IMR-90 (cell line): ENCODE measurements around the gene COL18A1. TPM values are rescaled to one million over a fixed set of nuclear protein-coding genes. Genes with fewer than 3 reads are reported as not detected.

ENCODE experiments used
- ATAC-seq: fragments of 200-7000 bp; cut with Tn5 transposase; 2 replicates; pipeline ENCODE4 v1.9.1; 2020; ENCODE audit warnings: low read depth, mild to moderate bottlenecking, moderate library complexity
- BruUV-seq: library from RNA; stranded (reverse); fragments of 400-500 nt; replicated peaks from 2 replicates; lab custom pipeline; 2021; lab: Mats Ljungman, UMichigan
- CTCF ChIA-PET: fragments of 300-600 bp; formaldehyde crosslinking; extraction: SDS; loops from one replicate; lab custom pipeline; 2021; ENCODE audit warnings: antibody characterized with exemption; lab: Yijun Ruan, JAX
- POLR2A ChIA-PET: fragments of 300-600 bp; sonication (Branson Sonifier 250); formaldehyde crosslinking; loops from one replicate; lab custom pipeline; 2022; ENCODE audit warnings: antibody characterized with exemption; ENCODE audit not compliant: unreplicated experiment; lab: Charles Lee
- DNase-seq: peaks from one replicate; pipeline ENCODE4 v3.0.0; 2013
- H2AFZ ChIP-seq: replicated peaks from 2 replicates; pipeline ENCODE3; 2013; ENCODE audit warnings: low read length, mild to moderate bottlenecking; ENCODE audit not compliant: poor library complexity
- H2AK5ac ChIP-seq: 2 replicates; pipeline ENCODE4 v1.6.1; 2013; ENCODE audit warnings: low read depth, low read length, inconsistent platforms
- H2AK9ac ChIP-seq: replicated peaks from 2 replicates; pipeline ENCODE3; 2013; ENCODE audit warnings: mild to moderate bottlenecking, low read depth, low read length, moderate library complexity; ENCODE audit not compliant: poor library complexity
- H2BK120ac ChIP-seq: 2 replicates; pipeline ENCODE4 v1.6.1; 2013; ENCODE audit warnings: low read depth, low read length, inconsistent platforms
- H2BK15ac ChIP-seq: 3 replicates; pipeline ENCODE4 v1.6.1; 2013; ENCODE audit warnings: low read depth, low read length, inconsistent platforms
- H2BK20ac ChIP-seq: 2 replicates; pipeline ENCODE4 v1.6.1; 2013; ENCODE audit warnings: low read depth, mild to moderate bottlenecking, inconsistent platforms, low read length, moderate library complexity
- H2BK5ac ChIP-seq: 2 replicates; pipeline ENCODE4 v1.6.1; 2013; ENCODE audit warnings: mild to moderate bottlenecking, low read depth, low read length, inconsistent platforms; ENCODE audit not compliant: poor library complexity, severe bottlenecking
- H3K14ac ChIP-seq: replicated peaks from 2 replicates; pipeline ENCODE4 v1.6.1; 2013; ENCODE audit warnings: low read depth, low read length, inconsistent platforms
- H3K18ac ChIP-seq: 2 replicates; pipeline ENCODE4 v1.6.1; 2013; ENCODE audit warnings: low read depth, low read length, control low read depth
- H3K23ac ChIP-seq: 2 replicates; pipeline ENCODE4 v1.6.1; 2013; ENCODE audit warnings: low read depth, low read length, inconsistent platforms
- H3K27ac ChIP-seq: 2 replicates; pipeline ENCODE4 v1.5.1; 2013; ENCODE audit warnings: mild to moderate bottlenecking, control low read depth, low read length; ENCODE audit not compliant: insufficient read depth
- H3K27me3 ChIP-seq: 2 replicates; pipeline ENCODE4 v1.6.1; 2013; ENCODE audit warnings: low read length; ENCODE audit not compliant: control insufficient read depth, insufficient read depth
- H3K36me3 ChIP-seq: 2 replicates; pipeline ENCODE4 v1.6.1; 2013; ENCODE audit warnings: low read length, mixed read lengths; ENCODE audit not compliant: control insufficient read depth, insufficient read depth
- H3K4ac ChIP-seq: 2 replicates; pipeline ENCODE4 v1.6.1; 2013; ENCODE audit warnings: low read depth, low read length, inconsistent platforms
- H3K4me1 ChIP-seq: 2 replicates; pipeline ENCODE4 v1.6.1; 2013; ENCODE audit warnings: low read length, mixed read lengths; ENCODE audit not compliant: control insufficient read depth, insufficient read depth
- H3K4me2 ChIP-seq: 2 replicates; pipeline ENCODE4 v1.6.1; 2013; ENCODE audit warnings: low read depth, mild to moderate bottlenecking, control low read depth, low read length, moderate library complexity
- H3K4me3 ChIP-seq: 2 replicates; pipeline ENCODE4 v1.5.1; 2013; ENCODE audit warnings: low read depth, mild to moderate bottlenecking, control low read depth, low read length, moderate library complexity; ENCODE audit not compliant: insufficient read depth
- H3K56ac ChIP-seq: 2 replicates; pipeline ENCODE4 v1.6.1; 2013; ENCODE audit warnings: low read length, inconsistent platforms; ENCODE audit not compliant: insufficient read depth; ENCODE audit errors: extremely low read depth
- H3K79me1 ChIP-seq, 2 experiments: 2 replicates each; pipeline ENCODE4 v1.6.1; 2013; ENCODE audit warnings: low read length in 2 of 2, inconsistent platforms in 1 of 2, low read depth in 1 of 2
- H3K9ac ChIP-seq: 2 replicates; pipeline ENCODE4 v1.6.1; 2013; ENCODE audit warnings: low read depth, low read length, control low read depth
- H3K9me1 ChIP-seq: 2 replicates; pipeline ENCODE4 v1.6.1; 2013; ENCODE audit warnings: low read length, inconsistent platforms; ENCODE audit not compliant: insufficient read depth
- H3K9me3 ChIP-seq: 2 replicates; pipeline ENCODE4 v1.6.1; 2013; ENCODE audit warnings: low read length; ENCODE audit not compliant: control insufficient read depth, insufficient read depth
- H4K20me1 ChIP-seq: 2 replicates; pipeline ENCODE4 v1.6.1; 2013; ENCODE audit warnings: low read length, inconsistent platforms; ENCODE audit not compliant: insufficient read depth
- H4K5ac ChIP-seq: 2 replicates; pipeline ENCODE4 v1.6.1; 2013; ENCODE audit warnings: mild to moderate bottlenecking, low read depth, low read length, control low read depth
- H4K8ac ChIP-seq, 2 experiments: 2 replicates each; pipeline ENCODE4 v1.6.1; 2013; ENCODE audit warnings: low read depth in 2 of 2, low read length in 2 of 2, control low read depth in 1 of 2, inconsistent platforms in 1 of 2
- H4K91ac ChIP-seq: 2 replicates; pipeline ENCODE4 v1.6.1; 2013; ENCODE audit warnings: low read depth, low read length, inconsistent platforms; ENCODE audit not compliant: insufficient read depth
- BHLHE40 ChIP-seq: fragments of 150-350 bp; IDR thresholded peaks from 2 replicates; pipeline ENCODE4 v1.6.1; 2016; ENCODE audit warnings: mild to moderate bottlenecking, low read depth, low read length
- CEBPB ChIP-seq: IDR thresholded peaks from 2 replicates; pipeline ENCODE4 v1.6.1; 2012; ENCODE audit warnings: low read depth, low read length, improper control_type of control experiment
- CHD1 ChIP-seq: IDR thresholded peaks from 2 replicates; pipeline ENCODE4 v1.6.1; 2012; ENCODE audit warnings: low read depth, low read length, improper control_type of control experiment
- CTCF ChIP-seq: conservative IDR thresholded peaks from 2 replicates; pipeline ENCODE4 v1.5.1; 2012; ENCODE audit warnings: mild to moderate bottlenecking, low read depth, low read length, improper control_type of control experiment
- FOS ChIP-seq: fragments of 150-350 bp; IDR thresholded peaks from 2 replicates; pipeline ENCODE4 v1.6.1; 2016; ENCODE audit warnings: low read depth, low read length
- MAFK ChIP-seq: IDR thresholded peaks from 2 replicates; pipeline ENCODE4 v1.6.1; 2012; ENCODE audit warnings: low read depth, low read length, improper control_type of control experiment
- MAZ ChIP-seq: IDR thresholded peaks from 2 replicates; pipeline ENCODE4 v1.6.1; 2012; ENCODE audit warnings: low read depth, mild to moderate bottlenecking, low read length, improper control_type of control experiment, moderate library complexity, borderline replicate concordance
- MXI1 ChIP-seq: IDR thresholded peaks from 2 replicates; pipeline ENCODE4 v1.6.1; 2012; ENCODE audit warnings: low read depth, mild to moderate bottlenecking, low read length, moderate library complexity, borderline replicate concordance
- NFE2L2 ChIP-seq: fragments of 150-350 bp; IDR thresholded peaks from 2 replicates; pipeline ENCODE4 v1.6.1; 2016; ENCODE audit warnings: low read depth, mild to moderate bottlenecking, low read length
- POLR2A ChIP-seq: IDR thresholded peaks from 2 replicates; pipeline ENCODE4 v1.6.1; 2012; ENCODE audit warnings: mild to moderate bottlenecking, low read depth, low read length
- RAD21 ChIP-seq: IDR thresholded peaks from 2 replicates; pipeline ENCODE4 v1.6.1; 2012; ENCODE audit warnings: low read length, improper control_type of control experiment
- RCOR1 ChIP-seq: IDR thresholded peaks from 2 replicates; pipeline ENCODE4 v1.6.1; 2012; ENCODE audit warnings: mild to moderate bottlenecking, low read length, improper control_type of control experiment; ENCODE audit not compliant: insufficient replicate concordance
- RFX5 ChIP-seq: IDR thresholded peaks from 2 replicates; pipeline ENCODE4 v1.8.0; 2012; ENCODE audit warnings: low read depth, mild to moderate bottlenecking, low read length, moderate library complexity
- SMC3 ChIP-seq: fragments of 150-350 bp; IDR thresholded peaks from 2 replicates; pipeline ENCODE4 v1.6.1; 2016; ENCODE audit warnings: low read depth, mild to moderate bottlenecking, antibody characterized with exemption, low read length, moderate library complexity
- USF2 ChIP-seq: fragments of 150-350 bp; IDR thresholded peaks from 2 replicates; pipeline ENCODE4 v1.6.1; 2017; ENCODE audit warnings: mild to moderate bottlenecking, antibody characterized with exemption, low read length, low read depth
- WGBS, 2 experiments: methylation state at CpG; one replicate each; pipeline versions ENCODE4 v1.1.5 to v1.1.7; 2013; ENCODE audit warnings: missing lambda C conversion rate in 2 of 2; ENCODE audit not compliant: insufficient read length in 1 of 2; ENCODE audit errors: extremely low coverage in 2 of 2; 5-methylcytosine and 5-hydroxymethylcytosine counted together
- dilution Hi-C: fragments of 300-500 bp; cut with HindIII; formaldehyde crosslinking; loops from one replicate; pipeline ENCODE4 v1.14.3; 2018; ENCODE audit warnings: low sequenced_read_pairs; ENCODE audit not compliant: unreplicated experiment
- in situ Hi-C: fragments of 300-500 bp; cut with MboI; formaldehyde crosslinking; loops from 3 replicates; pipeline ENCODE4 v1.14.3; 2019; ENCODE audit warnings: low sequenced_read_pairs, inconsistent platforms, mixed read lengths
- intact Hi-C: fragments of 100-400 bp; cut with micrococcal nuclease; formaldehyde crosslinking; loops from 2 replicates; pipeline ENCODE4 v1.10.0; 2022
- polyA plus RNA-seq, 3 experiments: library from polyadenylated mRNA; depleted of rRNA; stranded (reverse); fragments of >200 nt; gene quantifications; 2 replicates each; pipeline ENCODE4 v1.2.3, GENCODE V29; 2012; ENCODE audit warnings: low replicate concordance in 1 of 3
- total RNA-seq: library from RNA; depleted of rRNA; stranded (reverse); fragments of >200 nt; gene quantifications from 2 replicates; pipeline ENCODE4 v1.2.3, GENCODE V29; 2012

Gene COL18A1
- total and polyA plus RNA-seq, 2 of the 4 experiments (the other 2 are of a cell fraction) = 4.3 to 46.7 TPM

GRCh38 chr21:45440736-45441350 is 35.9 kb downstream of the COL18A1 start:
- WGBS, 2 experiments = 92% methylated on average over 17 of the region's 22 CpGs; no CpG with 5 or more reads in 1 of the 2 experiments
- Histone ChIP-seq H3K4me3 (no peak overlapping the region), H4K91ac (no peak overlapping the region), H3K14ac (no peak overlapping the region), H4K20me1 (peaks cover 43% of the 10 kb centered on the region), H2AK5ac (no peak overlapping the region), H3K9me3 (no peaks in the 10 kb centered on the region), H2BK15ac (no peak overlapping the region), H2BK5ac (no peak overlapping the region), H2AK9ac (no peak overlapping the region), H2BK20ac (no peak overlapping the region), H3K9me1 (peaks cover 7% of the 10 kb centered on the region; the same call in 1 of the 2 replicates), H2BK120ac (no peak overlapping the region), H3K56ac (no peak overlapping the region), H3K27me3 (no peaks in the 10 kb centered on the region), H2AFZ (no peak overlapping the region), H4K8ac (no peak overlapping the region), H3K4me1 (peaks cover 10% of the 10 kb centered on the region), H3K27ac (no peak overlapping the region), H3K4me2 (no peak overlapping the region), H3K4ac (no peak overlapping the region), H3K36me3 (peaks cover 4% of the 10 kb centered on the region), H3K79me1 (peaks cover 12 to 74% of the 10 kb centered on the region in 2 experiments; a peak in 3 of 4 replicates), H4K5ac (no peak overlapping the region), H3K23ac (no peak overlapping the region), H3K9ac (no peak overlapping the region), H3K18ac (no peak overlapping the region)
- in situ Hi-C loops (loop anchor here (10.0 kb wide), 1 partner anchor 296 kb away; no protein-coding TSS in a partner anchor), dilution Hi-C loops (no loop called here), intact Hi-C loops (no loop called here)
- CTCF ChIA-PET = interaction anchor here (1.7 kb wide), 1 partner anchor 148 kb away, joined by 5 read pairs; no protein-coding TSS in a partner anchor
- no TSS peak for BruUV-seq
- POLR2A ChIA-PET = interaction anchor here (0.6 to 0.7 kb wide), 2 partner anchors 20 to 103 kb away, joined by 3 to 4 read pairs; no protein-coding TSS in a partner anchor
- DNase-seq (no peak), ATAC-seq (no peak)
- no peak for TF ChIP-seq RFX5
- TF ChIP-seq RAD21 = no peak
- no peak for TF ChIP-seq MXI1
- TF ChIP-seq RCOR1 = no peak
- no peak for TF ChIP-seq CTCF
- no peak for TF ChIP-seq MAZ
- no peak for TF ChIP-seq USF2
- no peak for TF ChIP-seq SMC3
- TF ChIP-seq CEBPB = no peak
- no peak for TF ChIP-seq NFE2L2
- no peak for TF ChIP-seq CHD1
- TF ChIP-seq BHLHE40 = no peak
- no peak for TF ChIP-seq MAFK
- no peak for TF ChIP-seq POLR2A
- no peak for TF ChIP-seq FOS
